HuH-7 (cell line): ENCODE results near the gene CMTM4.
A peak's percentile ranks its signal among the peaks of the same experiment; 100 is the strongest.
"Not testable (repeated sequence)": the region's sequence is repeated elsewhere in the genome, so short reads cannot be mapped to it uniquely, and the experiment has no call there.

Experiments used
- DNase-seq: peaks from one replicate; pipeline ENCODE4 v3.0.0; 2011; ENCODE audit warnings: low spot score

The CMTM4 gene

GRCh38 chr16:66616169-66616568 is 80.4 kb downstream of the CMTM4 start:
- no peak for DNase-seq

- DNase-seq, result no peak
Observed at GRCh38 chr16:66614161-66614802, 82.3 kb downstream of the CMTM4 start.

GRCh38 chr16:66612422-66612821 is 84.1 kb downstream of the CMTM4 start:
- no peak for DNase-seq

- DNase-seq, result not testable (repeated sequence)
Observed at GRCh38 chr16:66611911-66612310, 84.6 kb downstream of the CMTM4 start.

GRCh38 chr16:66610111-66610820 is 86.3 kb downstream of the CMTM4 start:
- DNase-seq, result no peak

- no peak for DNase-seq
Observed at GRCh38 chr16:66609139-66609510, 87.4 kb downstream of the CMTM4 start.

GRCh38 chr16:66608241-66609138 is 88.1 kb downstream of the CMTM4 start:
- peak; percentile 95 for DNase-seq

GRCh38 chr16:66605979-66606751 is 90.4 kb downstream of the CMTM4 start:
- DNase-seq, result no peak

GRCh38 chr16:66605177-66605978 is 91.2 kb downstream of the CMTM4 start:
- peak; percentile 42 for DNase-seq

- peak; percentile 67 for DNase-seq
Observed at GRCh38 chr16:66604376-66605176, 92.0 kb downstream of the CMTM4 start, which contains the start of gene CMTM3. CMTM3 (plus strand) TSS chr16:66604704; CDS start chr16:66604806, 102 bp downstream.

GRCh38 chr16:66603537-66604375 is 92.8 kb downstream of the CMTM4 start:
- DNase-seq, result peak; percentile 55

GRCh38 chr16:66601471-66601870 is 95.1 kb downstream of the CMTM4 start:
- DNase-seq, result no peak

GRCh38 chr16:66600477-66600876 is 96.1 kb downstream of the CMTM4 start:
- no peak for DNase-seq

GRCh38 chr16:66599726-66600125 is 96.8 kb downstream of the CMTM4 start:
- no peak for DNase-seq

GRCh38 chr16:66598111-66598510 is 98.4 kb downstream of the CMTM4 start:
- DNase-seq, result no peak

- DNase-seq, result no peak
Observed at GRCh38 chr16:66596986-66597848, 99.3 kb downstream of the CMTM4 start.

GRCh38 chr16:66596559-66596958 is 100.0 kb downstream of the CMTM4 start:
- not testable (repeated sequence) for DNase-seq

GRCh38 chr16:66594739-66595138 is 101.8 kb downstream of the CMTM4 start:
- DNase-seq, result no peak
